ES-I3 (cell line): ENCODE data around the gene MIEF2.

Source experiments
- H3K36me3 ChIP-seq: 2 replicates; pipeline ENCODE4 v1.6.1; 2013; ENCODE audit warnings: mild to moderate bottlenecking, low read length, control low read depth, moderate library complexity; ENCODE audit not compliant: insufficient read depth
- H3K4me1 ChIP-seq: 2 replicates; pipeline ENCODE4 v1.6.1; 2013; ENCODE audit warnings: mild to moderate bottlenecking, control low read depth, low read length; ENCODE audit not compliant: insufficient read depth
- H3K9ac ChIP-seq: 2 replicates; pipeline ENCODE4 v1.6.1; 2013; ENCODE audit warnings: low read depth, mild to moderate bottlenecking, low read length, moderate library complexity
- H3K9me3 ChIP-seq: 2 replicates; pipeline ENCODE4 v1.6.1; 2013; ENCODE audit warnings: mild to moderate bottlenecking, low read length, moderate library complexity; ENCODE audit not compliant: control insufficient read depth, insufficient read depth

The MIEF2 gene

GRCh38 chr17:18229771-18230170 is 30.7 kb upstream of the MIEF2 start:
- Histone ChIP-seq H3K4me1 (peaks cover 6% of the 10 kb centered on the region; the same call in 1 of the 2 replicates), H3K9ac (no peak overlapping the region), H3K9me3 (no peaks in the 10 kb centered on the region), H3K36me3 (no peaks in the 10 kb centered on the region)

GRCh38 chr17:18230288-18231141 is 29.9 kb upstream of the MIEF2 start:
- H3K9me3 ChIP-seq: no peaks in the 10 kb centered on the region
- no peaks in the 10 kb centered on the region for H3K36me3 ChIP-seq
- H3K4me1 ChIP-seq: peaks cover 6% of the 10 kb centered on the region; the same call in 1 of the 2 replicates
- no peak overlapping the region for H3K9ac ChIP-seq

- Histone ChIP-seq H3K9ac (no peak overlapping the region), H3K4me1 (peaks cover 6% of the 10 kb centered on the region; the same call in 1 of the 2 replicates), H3K36me3 (no peaks in the 10 kb centered on the region), H3K9me3 (no peaks in the 10 kb centered on the region)
Measured at GRCh38 chr17:18231164-18231563, 29.3 kb upstream of the MIEF2 start.

- H3K36me3 ChIP-seq: peaks cover 4% of the 10 kb centered on the region; the same call in 1 of the 2 replicates
- H3K9ac ChIP-seq: no peak overlapping the region
- no peaks in the 10 kb centered on the region; the same call in 1 of the 2 replicates for H3K4me1 ChIP-seq
- no peaks in the 10 kb centered on the region for H3K9me3 ChIP-seq
Measured at GRCh38 chr17:18233803-18234518, 26.5 kb upstream of the MIEF2 start.

- Histone ChIP-seq H3K4me1 (no peaks in the 10 kb centered on the region; the same call in 1 of the 2 replicates), H3K9me3 (no peaks in the 10 kb centered on the region), H3K36me3 (peaks cover 9% of the 10 kb centered on the region; the same call in 1 of the 2 replicates), H3K9ac (no peak overlapping the region)
Measured at GRCh38 chr17:18234853-18235380, 25.5 kb upstream of the MIEF2 start.

- Histone ChIP-seq H3K9ac (no peak overlapping the region), H3K4me1 (no peaks in the 10 kb centered on the region; the same call in 1 of the 2 replicates), H3K9me3 (no peaks in the 10 kb centered on the region), H3K36me3 (peaks cover 9% of the 10 kb centered on the region; the same call in 1 of the 2 replicates)
Measured at GRCh38 chr17:18235743-18236256, 24.7 kb upstream of the MIEF2 start.

GRCh38 chr17:18236494-18236893 is 24.0 kb upstream of the MIEF2 start:
- H3K9me3 ChIP-seq: no peaks in the 10 kb centered on the region
- H3K9ac ChIP-seq: no peak overlapping the region
- peaks cover 9% of the 10 kb centered on the region; the same call in 1 of the 2 replicates for H3K36me3 ChIP-seq
- H3K4me1 ChIP-seq: no peaks in the 10 kb centered on the region; the same call in 1 of the 2 replicates

GRCh38 chr17:18237461-18237860 is 23.0 kb upstream of the MIEF2 start:
- Histone ChIP-seq H3K36me3 (peaks cover 9% of the 10 kb centered on the region; the same call in 1 of the 2 replicates), H3K4me1 (no peaks in the 10 kb centered on the region; the same call in 1 of the 2 replicates), H3K9me3 (no peaks in the 10 kb centered on the region), H3K9ac (no peak overlapping the region)

- H3K4me1 ChIP-seq: no peaks in the 10 kb centered on the region; the same call in 1 of the 2 replicates
- H3K36me3 ChIP-seq: peaks cover 9% of the 10 kb centered on the region; the same call in 1 of the 2 replicates
- no peak overlapping the region for H3K9ac ChIP-seq
- H3K9me3 ChIP-seq: no peaks in the 10 kb centered on the region
Measured at GRCh38 chr17:18238299-18238698, 22.2 kb upstream of the MIEF2 start.

GRCh38 chr17:18240449-18240848 is 20.0 kb upstream of the MIEF2 start:
- no peak overlapping the region for H3K9ac ChIP-seq
- no peaks in the 10 kb centered on the region for H3K9me3 ChIP-seq
- no peaks in the 10 kb centered on the region; the same call in 1 of the 2 replicates for H3K4me1 ChIP-seq
- peaks cover 11% of the 10 kb centered on the region for H3K36me3 ChIP-seq

- H3K36me3 ChIP-seq: peaks cover 19% of the 10 kb centered on the region
- no peaks in the 10 kb centered on the region; the same call in 1 of the 2 replicates for H3K4me1 ChIP-seq
- no peak overlapping the region for H3K9ac ChIP-seq
Measured at GRCh38 chr17:18241229-18241871, 19.1 kb upstream of the MIEF2 start.

GRCh38 chr17:18245038-18245776 is 15.3 kb upstream of the MIEF2 start:
- Histone ChIP-seq H3K9me3 (no peaks in the 10 kb centered on the region), H3K36me3 (peaks cover 14% of the 10 kb centered on the region), H3K9ac (no peak overlapping the region), H3K4me1 (peaks cover 7% of the 10 kb centered on the region; the same call in 1 of the 2 replicates)

More at GRCh38 chr17:18241229-18241871, 19.1 kb upstream of the MIEF2 start:
- H3K9me3 ChIP-seq: no peaks in the 10 kb centered on the region

GRCh38 chr17:18246109-18246725 is 14.2 kb upstream of the MIEF2 start:
- Histone ChIP-seq H3K9ac (peak overlapping the region; percentile 38; the same call in 1 of the 2 replicates), H3K36me3 (peaks cover 14% of the 10 kb centered on the region), H3K4me1 (peaks cover 7% of the 10 kb centered on the region; the same call in 1 of the 2 replicates)

More at GRCh38 chr17:18246109-18246725, 14.2 kb upstream of the MIEF2 start:
- H3K9me3 ChIP-seq: no peaks in the 10 kb centered on the region
